ENCODE data around the gene KIDINS220.
A peak's percentile ranks its signal among the peaks of the same experiment; 100 is the strongest.

Gene KIDINS220

DNA sequence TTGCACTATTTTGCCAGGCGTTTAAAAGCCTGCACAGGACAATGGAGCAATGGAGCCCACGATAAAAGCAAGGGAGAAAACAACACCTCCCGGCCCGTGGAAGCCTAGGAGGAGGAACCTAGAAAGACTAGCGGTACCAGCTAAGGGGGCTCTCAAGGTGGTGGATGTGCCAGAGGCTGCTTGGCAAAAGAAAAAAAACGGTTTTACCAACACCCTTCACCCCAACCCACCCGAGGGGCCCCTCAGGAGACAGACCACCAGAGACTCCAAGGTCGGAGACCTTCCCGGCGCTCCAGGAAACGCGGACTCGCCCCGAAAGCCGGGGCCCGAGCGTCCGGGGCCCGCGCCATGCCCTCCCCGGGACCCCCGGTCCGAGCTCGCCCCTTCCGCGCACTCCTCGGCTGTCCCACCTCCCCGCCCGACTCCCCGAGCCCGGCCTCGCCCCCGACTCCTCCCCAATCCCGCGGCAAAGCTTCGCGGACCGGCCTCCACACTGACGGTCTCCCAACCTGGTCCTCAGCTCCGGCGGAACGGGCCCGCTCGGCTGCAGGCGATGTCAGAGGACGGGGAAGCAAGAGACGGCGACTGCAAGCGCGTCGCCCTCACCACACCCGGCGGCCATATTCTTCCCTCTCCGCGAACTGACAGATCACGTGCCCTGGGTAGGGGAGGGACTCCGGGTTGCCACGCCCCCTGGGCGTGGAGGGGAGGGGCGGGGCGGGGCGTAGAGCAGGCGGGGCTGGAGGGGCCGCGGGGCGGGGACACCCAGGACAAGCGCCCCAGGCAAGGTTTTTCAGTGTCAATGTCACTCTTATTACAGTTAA is at the start of gene KIDINS220:
Gene KIDINS220, minus strand, starts transcription at position 643 of the 824 bp plus-strand sequence. CDS start 10,520 bp downstream, outside the sequence.
- DNase-seq (ENCODE audit: low spot score) = peak; percentile 99
- TF ChIP-seq, protein P1, sequence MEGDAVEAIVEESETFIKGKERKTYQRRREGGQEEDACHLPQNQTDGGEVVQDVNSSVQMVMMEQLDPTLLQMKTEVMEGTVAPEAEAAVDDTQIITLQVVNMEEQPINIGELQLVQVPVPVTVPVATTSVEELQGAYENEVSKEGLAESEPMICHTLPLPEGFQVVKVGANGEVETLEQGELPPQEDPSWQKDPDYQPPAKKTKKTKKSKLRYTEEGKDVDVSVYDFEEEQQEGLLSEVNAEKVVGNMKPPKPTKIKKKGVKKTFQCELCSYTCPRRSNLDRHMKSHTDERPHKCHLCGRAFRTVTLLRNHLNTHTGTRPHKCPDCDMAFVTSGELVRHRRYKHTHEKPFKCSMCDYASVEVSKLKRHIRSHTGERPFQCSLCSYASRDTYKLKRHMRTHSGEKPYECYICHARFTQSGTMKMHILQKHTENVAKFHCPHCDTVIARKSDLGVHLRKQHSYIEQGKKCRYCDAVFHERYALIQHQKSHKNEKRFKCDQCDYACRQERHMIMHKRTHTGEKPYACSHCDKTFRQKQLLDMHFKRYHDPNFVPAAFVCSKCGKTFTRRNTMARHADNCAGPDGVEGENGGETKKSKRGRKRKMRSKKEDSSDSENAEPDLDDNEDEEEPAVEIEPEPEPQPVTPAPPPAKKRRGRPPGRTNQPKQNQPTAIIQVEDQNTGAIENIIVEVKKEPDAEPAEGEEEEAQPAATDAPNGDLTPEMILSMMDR (IDR thresholded peaks at IDR 0.05; ENCODE audit: extremely low read depth, missing control alignments) = no peak

DNA sequence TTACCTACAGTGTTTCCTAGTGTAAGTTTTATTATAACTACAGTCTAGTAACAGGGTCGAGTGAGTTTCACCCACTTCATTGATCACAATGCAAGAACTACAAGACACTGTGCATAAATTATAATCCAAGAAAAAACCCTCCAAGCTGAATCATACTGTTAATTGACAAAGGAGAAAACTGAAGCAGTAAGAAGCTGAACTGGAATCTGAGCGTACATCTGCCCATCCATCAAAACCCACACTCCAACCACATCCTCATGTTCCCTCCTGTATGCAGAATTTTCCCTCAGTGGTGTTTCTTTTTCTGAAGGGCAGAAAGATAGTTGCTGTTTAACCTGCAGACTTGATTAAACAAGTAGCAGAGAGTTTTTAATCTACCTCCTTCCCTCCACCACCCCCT is 49.5 kb upstream of the KIDINS220 start:
- TF ChIP-seq, protein P1 (IDR thresholded peaks at IDR 0.05; ENCODE audit: extremely low read depth, missing control alignments) = no peak
- no peak for DNase-seq (ENCODE audit: low spot score)

DNA sequence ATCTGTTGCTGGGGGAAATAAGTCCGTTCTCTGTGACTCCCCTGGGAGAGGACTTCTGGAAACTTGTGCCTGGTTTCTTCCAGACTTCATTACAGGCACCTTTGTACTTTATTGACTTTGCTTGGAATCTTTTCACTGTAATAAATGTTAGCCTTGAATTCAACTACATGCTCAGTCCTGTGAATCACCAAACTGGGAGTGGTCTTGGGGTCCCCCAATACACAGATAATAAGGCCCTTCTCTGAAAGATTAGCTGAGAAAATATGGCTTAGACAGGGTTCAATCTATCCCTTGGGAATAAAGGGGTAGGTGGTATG is 48.7 kb upstream of the KIDINS220 start:
- no peak for DNase-seq (ENCODE audit: low spot score)

DNA sequence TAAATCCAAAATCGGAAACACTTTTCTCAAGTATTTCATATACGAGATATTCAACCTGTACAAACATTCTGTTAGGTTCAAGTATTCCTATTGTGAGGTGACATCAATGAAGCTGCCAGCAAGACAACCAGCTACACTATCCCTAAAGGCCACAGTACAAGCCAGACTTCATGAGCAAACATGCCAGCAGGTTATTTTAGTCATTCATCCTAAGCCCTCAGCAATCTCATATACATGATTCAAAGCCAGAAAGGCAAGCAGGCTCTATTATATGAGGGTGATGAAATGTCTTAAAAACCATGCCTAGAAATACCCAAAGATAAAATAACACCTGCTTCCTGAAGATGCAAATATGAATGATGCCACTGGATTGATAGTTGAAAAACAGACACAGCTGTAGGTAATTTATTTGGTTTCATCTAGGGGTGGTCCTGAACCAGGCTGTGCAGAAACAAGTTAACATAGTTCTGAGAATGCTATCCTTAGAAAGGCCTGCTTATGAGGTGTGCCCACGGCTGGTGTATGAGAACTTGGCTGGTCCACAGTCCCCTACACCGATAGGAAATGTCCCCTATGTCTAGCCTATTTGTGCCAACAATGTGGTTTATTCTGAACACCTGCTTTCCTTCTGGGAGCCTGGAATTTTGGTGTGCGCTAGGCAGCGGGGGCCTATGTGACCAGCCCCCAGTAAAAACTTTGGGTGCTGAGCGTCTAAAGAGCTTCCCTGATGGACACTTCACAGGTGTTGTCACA is 48.2 kb upstream of the KIDINS220 start:
- TF ChIP-seq, protein P1 (IDR thresholded peaks at IDR 0.05; ENCODE audit: extremely low read depth, missing control alignments) = no peak
- DNase-seq (ENCODE audit: low spot score) = no peak

More for the DNA sequence above, 48.7 kb upstream of the KIDINS220 start:
- TF ChIP-seq, protein P1 (IDR thresholded peaks at IDR 0.05; ENCODE audit: extremely low read depth, missing control alignments) = no peak

DNA sequence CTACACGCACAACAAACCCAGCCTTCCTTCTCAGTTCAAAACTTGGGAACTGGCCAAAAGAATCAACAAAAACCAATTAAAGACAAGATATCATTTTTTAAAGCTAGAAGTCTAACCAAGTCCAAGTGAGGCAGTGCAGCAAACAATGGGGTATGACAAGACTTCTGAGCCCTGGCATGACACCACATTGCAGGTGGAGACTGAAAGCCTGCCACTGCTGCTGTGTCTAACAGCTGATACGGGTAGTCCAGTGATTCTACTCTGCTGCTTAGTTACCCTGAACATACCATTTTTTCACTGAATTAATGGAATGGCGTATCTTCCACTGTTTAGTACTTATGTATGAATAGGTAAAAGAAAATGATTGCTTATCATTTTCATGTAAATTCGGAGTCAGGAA is 47.4 kb upstream of the KIDINS220 start:
- TF ChIP-seq, protein P1 (IDR thresholded peaks at IDR 0.05; ENCODE audit: extremely low read depth, missing control alignments) = no peak
- no peak for DNase-seq (ENCODE audit: low spot score)

DNA sequence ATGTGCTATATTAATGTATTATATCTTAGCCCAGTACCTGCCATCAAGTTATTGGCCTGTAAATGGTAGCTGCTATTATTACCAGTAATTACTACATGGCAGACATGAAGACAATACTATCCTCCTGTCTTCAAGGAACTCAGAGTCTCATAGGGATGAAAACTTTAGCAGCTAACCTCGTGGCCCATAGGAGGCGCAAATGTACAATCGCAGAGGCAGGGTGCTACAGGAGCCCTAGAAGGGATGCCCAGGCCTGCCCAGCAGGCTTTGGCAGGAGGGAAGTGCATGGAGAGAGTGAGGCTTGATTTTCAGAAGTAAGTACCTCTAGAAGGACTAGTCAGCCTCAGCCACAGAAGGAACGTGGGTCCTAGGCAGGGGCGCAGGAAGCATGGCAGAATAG is 44.7 kb upstream of the KIDINS220 start:
- DNase-seq (ENCODE audit: low spot score) = no peak
- TF ChIP-seq, protein P1 (IDR thresholded peaks at IDR 0.05; ENCODE audit: extremely low read depth, missing control alignments) = peak; percentile 9

DNA sequence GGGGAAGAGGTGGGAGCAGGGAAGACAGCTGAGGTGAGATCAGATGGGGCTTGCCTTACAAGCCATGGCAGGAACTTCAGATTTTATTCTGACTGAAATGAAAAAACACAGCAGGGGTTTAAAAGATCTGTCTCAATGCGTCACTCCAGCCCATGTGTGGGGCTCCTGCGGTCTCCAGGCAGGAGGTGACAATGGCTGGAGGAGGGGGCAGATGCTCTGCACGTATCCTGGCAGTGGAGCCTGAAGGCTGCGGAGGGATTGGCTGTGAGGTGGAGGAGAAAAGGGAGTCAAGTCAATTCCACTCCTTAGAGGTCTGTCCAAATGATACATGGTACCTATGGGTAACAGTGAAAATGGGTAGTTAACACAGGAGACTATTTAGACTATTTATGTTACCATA is 40.5 kb upstream of the KIDINS220 start:
- DNase-seq (ENCODE audit: low spot score) = no peak
- TF ChIP-seq, protein P1 (IDR thresholded peaks at IDR 0.05; ENCODE audit: extremely low read depth, missing control alignments) = no peak

All from GM20000 (cell line).